NCI-H82 treated with DMSO at 0.1 percent for 48 hours (cell line): Measurements from ENCODE around the gene KRI1.

Experiments used
- DNase-seq: peaks from one replicate; lab custom pipeline; 2025; ENCODE audit not compliant: unreplicated experiment; lab: John Stamatoyannopoulos, UW

Gene KRI1

GRCh38 chr19:10565567-10566407 is at the start of gene KRI1:
Gene KRI1, minus strand, starts transcription at chr19:10566010. Its CDS starts 11 bp downstream, at chr19:10565999.
- peak; percentile 84 for DNase-seq

DNA sequence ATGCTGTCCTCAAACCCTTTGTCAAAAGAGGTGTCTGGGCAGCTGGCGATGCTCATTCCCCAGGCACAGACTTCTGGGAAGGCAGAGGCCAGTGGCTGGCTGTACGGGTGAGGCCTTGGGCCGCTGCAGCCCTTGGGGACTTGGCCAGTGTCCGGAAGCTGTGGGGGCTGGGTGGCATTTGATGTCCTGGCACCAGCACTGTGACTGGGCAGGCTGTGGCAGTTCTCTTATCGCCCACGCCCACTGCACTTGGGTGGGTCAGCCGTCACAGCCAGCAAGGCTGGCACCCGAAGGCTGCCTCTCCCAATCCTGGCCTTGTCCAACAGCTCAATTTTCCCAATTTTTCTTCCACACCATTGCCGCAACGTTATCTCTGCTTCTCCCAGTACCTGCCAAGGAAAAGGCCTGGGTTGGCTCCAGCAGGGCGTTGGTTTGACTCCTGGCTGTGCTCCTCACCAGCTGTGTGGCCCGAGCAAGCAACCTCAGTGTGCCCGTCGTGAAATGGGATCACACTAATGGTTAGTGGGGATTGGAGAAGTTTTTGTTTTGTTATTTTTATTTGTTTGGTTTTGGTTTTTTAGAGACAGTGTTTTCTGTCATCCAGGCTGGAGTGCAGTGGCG is 46.8 kb upstream of the KRI1 start:
- no peak for DNase-seq

DNA sequence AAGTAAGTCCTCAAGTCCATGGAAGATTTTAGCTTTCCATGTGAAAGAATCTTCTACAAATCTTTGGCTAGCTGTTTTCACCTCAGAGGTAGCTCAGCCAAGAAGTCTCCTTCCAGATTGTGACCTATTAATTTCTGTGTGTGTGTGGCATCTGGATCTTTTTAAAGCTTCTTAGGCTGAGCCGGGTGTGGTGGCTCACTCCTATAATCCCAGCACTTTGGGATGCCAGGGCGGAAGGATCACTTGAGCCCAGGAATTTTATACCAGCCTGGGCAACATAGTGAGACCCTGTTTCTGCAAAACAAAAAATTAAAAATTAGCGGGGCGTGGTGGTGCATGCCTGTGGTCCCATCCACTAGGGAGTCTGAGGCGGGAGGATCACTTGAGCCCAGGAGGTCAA is 46.1 kb upstream of the KRI1 start:
- DNase-seq = peak; percentile 62

- no peak for DNase-seq
These were observed 38.7 kb upstream of the KRI1 start for GRCh38 chr19:10604460-10604980.

DNA sequence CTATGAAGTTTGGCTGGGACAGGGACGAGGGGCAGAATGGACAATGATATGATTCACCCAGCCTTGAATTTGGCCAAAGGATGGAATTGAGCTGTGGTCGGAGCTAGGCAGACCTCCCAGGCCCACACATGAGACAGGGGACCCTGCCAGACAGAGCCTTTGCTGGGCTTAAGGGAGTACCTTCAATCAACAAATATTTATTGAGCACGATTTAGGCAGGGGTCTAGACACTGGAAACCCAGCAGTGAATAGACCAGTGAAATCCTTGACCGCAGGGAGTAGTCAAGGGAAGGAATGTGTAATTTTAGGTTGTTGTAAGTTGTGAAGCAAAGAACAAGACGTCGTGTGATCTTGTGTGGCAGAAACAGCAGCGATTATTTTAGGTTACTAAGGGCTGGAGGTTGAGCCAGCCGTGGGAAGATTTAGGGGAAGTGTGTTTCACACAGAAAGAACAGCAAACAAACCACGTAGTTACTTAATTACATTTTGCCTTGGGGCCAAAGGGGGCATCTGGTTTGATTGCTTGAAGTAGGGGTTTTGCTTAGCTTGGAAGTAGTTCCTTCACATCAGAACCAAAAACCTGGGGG is 38.2 kb upstream of the KRI1 start:
- no peak for DNase-seq

DNA sequence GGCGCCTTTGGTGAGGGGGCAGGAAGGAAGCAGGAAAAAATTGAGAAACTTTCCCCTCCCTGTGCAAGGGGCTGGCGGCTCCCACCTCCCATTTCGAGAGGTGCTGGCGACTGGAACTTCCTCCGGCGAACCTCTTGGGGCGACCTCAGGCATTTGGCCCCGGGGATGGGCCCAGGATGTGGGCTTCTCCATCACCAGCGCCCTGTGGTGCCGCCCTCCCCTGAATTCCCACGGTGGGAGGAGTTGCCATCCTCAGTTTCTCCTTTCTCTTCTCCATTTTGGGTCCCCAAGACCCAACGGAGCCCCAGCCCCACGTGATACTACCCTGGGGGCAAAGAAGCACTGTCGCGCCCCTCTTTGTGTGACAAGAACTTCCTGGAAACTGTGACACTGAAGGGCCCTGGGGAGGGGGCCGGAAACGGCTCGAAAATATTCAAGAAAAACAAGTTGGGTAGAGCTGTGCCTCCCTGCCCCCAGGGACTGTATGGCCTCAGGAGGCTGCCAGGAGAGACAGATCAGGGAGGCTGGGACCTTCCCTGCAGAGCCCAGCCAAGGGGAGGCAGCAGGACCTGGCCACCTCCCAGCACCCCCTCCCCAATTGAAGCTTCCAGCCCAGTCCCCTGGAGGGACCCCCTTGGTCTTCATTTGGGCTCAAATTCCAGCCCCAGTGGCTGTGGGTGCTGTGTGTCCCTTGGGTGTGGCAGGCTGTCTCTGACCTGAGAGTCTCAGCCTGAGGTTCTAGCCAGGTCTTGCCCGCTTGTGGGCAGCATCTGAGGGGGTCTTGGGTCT is 37.5 kb upstream of the KRI1 start:
- DNase-seq = no peak

DNA sequence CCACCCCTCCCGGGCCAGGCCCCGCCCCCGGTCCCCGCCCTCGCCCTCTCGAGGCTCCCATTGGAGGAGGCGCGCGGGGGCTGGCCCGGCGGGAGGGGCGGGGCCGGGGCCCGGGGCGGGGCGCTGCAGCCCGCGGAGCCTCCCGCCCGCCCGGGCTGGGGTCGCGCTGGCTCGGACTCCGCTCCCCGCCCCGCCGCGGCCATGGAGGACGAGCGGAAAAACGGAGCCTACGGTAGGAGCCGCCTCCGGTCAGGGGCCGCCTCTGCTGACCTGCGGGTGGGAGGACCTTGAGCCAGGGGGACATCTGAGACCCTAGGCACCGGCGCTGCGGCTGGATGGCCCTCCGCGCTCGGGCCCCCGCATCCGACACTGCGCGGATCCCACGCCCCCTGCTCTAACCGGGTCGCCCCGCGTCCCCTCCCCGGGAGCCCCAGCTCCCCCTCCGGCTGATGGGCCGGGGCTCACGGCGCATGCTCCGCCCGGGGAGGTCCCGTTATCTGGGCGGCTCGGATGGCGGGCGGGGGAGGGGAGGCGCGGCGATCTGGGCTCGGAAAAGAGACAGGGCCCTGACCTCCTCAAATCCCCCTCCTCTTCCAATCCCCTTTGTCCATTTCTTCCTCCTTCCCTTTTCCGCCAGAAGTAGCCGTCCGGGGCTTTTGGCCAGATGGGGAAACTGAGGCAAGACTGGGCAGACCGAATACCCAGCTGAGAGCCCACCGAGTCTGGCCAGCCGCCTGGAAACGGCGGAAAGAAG is 36.7 kb upstream of the KRI1 start:
- DNase-seq = peak; percentile 12

DNA sequence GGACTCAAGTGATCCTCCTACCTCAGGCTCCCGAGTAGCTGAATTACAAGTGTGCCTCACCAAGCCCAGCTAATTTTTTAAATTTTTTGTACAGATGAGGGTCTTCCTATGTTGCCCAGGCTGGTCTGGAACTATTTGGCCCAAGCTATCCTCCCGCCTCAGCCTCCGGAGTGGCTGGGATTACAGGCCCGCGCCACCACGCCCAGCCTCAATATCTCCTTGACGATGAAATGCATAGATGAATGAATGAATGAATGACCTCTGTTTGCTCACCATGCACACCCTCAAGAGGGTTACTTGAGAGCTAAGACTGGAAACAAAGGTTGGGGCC is 36.2 kb upstream of the KRI1 start:
- no peak for DNase-seq

DNA sequence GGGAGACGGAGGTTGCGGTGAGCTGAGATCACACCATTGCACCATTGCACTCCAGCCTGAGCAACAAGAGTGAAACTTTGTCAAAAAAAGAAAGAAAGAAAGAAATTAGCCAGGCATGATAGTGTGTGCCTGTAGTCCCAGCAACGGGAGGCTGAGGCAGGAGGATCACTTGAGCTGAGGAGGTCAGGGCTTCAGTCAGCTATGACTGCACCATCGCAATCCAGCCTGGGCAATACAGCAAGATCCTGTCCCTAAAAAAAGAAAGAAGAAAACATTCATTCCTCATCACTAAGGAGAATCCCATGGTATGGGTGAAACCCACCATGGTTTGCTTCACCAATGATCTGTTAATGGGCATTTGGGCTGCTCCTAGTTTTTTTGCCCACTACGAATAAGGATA is 34.3 kb upstream of the KRI1 start:
- DNase-seq = no peak

DNA sequence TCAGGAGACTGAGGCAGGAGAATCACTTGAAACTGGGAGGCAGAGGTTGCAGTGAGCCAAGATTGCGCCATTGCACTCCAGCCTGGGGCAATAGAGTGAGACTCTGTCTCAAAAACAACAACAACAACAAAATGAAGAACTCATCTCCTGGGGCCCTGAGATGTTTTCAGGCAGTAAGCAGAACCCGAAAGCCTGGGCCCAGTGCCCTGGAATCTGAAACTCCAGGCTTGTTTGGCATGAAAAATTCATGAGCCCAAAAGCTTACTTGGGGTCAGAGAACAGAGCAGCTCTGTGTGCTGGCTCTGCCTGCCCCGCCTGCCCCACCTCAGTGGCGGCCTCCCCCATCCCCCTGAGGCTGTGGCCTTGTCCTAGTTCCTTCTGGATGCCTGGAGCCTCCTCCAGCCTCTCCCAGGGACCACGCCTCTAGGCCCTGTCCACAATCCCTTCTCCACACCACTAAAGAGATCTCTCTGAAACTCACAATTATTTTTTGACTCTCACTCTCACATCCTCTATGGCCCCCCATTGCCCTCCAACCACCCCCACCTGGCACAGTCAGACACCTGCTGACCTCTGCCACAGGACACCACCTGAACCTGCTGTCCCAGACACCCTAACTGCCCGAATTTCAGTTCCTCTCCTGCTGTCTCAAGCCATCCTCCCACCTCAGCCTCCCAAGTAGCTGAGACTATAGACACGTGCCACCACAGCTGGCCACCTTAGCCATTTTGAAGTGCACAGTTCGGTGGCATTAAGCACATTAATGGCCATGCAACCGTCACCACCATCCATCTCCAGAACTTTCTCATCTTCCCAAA is 28.2 kb upstream of the KRI1 start:
- DNase-seq = no peak

- DNase-seq = no peak
These were observed 27.3 kb upstream of the KRI1 start for GRCh38 chr19:10593148-10593547.

GRCh38 chr19:10587839-10588150 is 22.0 kb upstream of the KRI1 start:
- no peak for DNase-seq

GRCh38 chr19:10587022-10587838 is 21.4 kb upstream of the KRI1 start, which contains the start of gene AP1M2:
Gene AP1M2, minus strand, starts transcription at chr19:10587312. Its CDS starts 81 bp downstream, at chr19:10587231.
- no peak for DNase-seq

DNA sequence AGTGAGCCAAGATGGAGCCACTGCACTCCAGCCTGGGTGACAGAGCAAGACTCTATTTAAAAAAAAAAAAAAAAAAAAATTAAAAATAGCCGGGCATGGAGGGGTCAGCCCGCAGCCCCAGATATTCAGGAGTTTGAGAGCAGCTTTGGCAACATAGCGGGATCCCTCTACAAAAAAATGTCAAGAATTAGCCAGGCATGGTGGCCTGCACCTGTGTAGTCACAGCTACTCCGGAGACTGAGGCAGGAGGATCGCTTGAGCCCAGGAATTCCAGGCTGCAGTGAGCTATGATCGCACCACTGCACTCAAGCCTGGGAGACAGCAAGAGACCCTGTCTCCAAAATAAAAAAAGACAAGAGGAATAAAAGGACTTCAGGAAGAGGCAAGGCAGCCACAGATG is 20.6 kb upstream of the KRI1 start:
- no peak for DNase-seq

- no peak for DNase-seq
These were observed 17.4 kb upstream of the KRI1 start for GRCh38 chr19:10583036-10583776.

DNA sequence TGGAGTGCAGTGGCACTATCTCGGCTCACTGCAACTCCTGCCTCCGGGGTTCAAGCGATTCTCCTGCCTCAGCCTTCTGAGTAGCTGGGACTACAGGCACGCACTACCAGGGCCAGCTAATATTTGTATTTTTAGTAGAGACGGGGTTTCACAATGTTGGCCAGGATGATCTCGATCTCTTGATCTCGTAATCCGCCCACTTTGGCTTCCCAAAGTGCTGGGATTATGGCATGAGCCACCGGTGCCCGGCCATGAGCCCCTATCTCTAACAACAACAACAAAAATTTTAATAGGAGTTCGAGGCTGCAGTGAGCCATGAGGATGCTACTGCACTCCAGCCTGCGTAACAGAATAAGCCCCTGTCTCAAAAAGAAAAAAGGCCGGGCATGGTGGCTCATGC is 16.3 kb upstream of the KRI1 start:
- no peak for DNase-seq

DNA sequence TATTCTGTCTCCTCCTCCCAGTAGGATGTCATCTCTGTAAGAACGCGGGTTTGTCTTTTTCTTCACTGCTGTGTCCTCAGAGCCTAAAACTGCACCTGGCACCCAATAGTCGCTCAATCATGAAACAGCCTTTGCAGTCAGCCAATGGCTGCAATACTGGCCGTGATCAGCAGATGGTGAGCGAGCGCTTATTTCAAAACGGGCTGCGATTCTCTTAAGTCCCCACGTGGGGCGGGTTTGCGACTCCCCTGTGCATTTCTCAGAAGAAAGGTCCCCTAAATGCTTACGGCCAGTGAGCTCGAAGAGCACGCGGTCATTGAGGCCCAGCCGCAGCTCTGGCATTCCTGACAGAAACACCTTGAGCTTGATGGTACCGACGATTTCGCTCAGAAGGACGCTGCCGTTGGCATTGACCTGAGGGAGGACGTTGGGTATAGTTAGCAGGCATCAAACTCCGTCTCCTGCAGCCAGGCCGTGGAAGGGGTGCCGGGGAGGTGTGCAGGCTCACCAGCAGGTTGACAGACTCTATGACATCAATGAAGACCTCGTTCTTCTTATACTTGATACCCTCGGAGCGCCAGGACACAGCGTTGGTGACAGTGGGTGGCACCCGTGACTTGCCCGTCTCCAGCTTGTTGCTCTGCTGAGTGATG is 15.3 kb upstream of the KRI1 start:
- DNase-seq = peak; percentile 72

DNA sequence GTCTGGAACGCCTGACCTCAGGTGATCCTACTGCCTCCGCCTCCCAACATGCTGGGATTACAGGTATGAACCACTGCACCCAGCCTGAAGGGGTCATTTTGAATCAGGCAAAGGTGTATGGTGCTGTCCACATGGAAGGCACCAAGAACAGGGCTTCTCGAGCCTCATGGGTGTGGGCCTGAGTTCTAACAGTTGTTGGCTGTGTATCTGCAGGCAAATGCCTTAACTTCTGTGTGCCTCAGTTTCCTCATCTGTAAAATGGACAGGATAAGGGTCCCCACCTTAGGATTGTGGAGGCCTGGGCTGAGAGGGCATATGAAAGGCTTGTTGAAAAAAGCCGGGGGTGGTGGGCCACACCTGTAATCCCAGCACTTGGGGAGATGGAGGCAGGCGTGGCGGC is 12.1 kb upstream of the KRI1 start:
- DNase-seq = no peak
